ENCODE results near the gene MYO5B. TPM values are rescaled to one million over a fixed set of nuclear protein-coding genes. Genes with fewer than 3 reads are reported as not detected.

Gene MYO5B
- total RNA-seq, 6 experiments from 2014 or later = 0.17 to 0.28 TPM; not detected in 4

DNA sequence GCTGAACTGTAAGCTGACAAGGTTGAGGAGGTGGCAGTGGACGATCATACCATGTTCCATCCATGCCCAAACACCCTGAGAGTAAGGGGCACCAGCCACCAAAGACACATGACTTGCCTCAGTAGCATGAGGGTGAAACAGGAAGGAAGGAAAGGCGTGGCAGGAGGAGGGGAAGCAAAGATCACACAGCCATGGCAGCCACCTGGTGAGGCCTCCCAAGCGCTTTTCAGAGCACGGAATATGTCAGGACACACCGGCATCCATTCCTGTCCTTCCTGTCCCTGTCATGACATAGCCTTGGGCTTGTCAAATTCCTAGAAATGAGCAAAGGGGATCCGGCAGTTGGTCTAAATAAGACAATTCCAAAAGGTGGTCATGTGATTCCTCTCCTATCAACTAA lies 118.7 kb downstream of the MYO5B start:
- Mint-ChIP-seq H3K9me3 (no peaks in the 10 kb centered on the region; the same call in 1 of the 2 replicates), H3K27ac (no peak overlapping the region), H3K27me3 (ENCODE audit: insufficient read depth) (no peaks in the 10 kb centered on the region; the same call in none of the 2 replicates), H3K36me3 (ENCODE audit: low read depth) (no peaks in the 10 kb centered on the region), H3K4me1 (ENCODE audit: low read depth) (no peaks in the 10 kb centered on the region), H3K4me3 (no peak overlapping the region)
- TF ChIP-seq, protein P1, sequence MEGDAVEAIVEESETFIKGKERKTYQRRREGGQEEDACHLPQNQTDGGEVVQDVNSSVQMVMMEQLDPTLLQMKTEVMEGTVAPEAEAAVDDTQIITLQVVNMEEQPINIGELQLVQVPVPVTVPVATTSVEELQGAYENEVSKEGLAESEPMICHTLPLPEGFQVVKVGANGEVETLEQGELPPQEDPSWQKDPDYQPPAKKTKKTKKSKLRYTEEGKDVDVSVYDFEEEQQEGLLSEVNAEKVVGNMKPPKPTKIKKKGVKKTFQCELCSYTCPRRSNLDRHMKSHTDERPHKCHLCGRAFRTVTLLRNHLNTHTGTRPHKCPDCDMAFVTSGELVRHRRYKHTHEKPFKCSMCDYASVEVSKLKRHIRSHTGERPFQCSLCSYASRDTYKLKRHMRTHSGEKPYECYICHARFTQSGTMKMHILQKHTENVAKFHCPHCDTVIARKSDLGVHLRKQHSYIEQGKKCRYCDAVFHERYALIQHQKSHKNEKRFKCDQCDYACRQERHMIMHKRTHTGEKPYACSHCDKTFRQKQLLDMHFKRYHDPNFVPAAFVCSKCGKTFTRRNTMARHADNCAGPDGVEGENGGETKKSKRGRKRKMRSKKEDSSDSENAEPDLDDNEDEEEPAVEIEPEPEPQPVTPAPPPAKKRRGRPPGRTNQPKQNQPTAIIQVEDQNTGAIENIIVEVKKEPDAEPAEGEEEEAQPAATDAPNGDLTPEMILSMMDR (IDR thresholded peaks at IDR 0.05) = no peak
- DNase-seq = no peak

DNA sequence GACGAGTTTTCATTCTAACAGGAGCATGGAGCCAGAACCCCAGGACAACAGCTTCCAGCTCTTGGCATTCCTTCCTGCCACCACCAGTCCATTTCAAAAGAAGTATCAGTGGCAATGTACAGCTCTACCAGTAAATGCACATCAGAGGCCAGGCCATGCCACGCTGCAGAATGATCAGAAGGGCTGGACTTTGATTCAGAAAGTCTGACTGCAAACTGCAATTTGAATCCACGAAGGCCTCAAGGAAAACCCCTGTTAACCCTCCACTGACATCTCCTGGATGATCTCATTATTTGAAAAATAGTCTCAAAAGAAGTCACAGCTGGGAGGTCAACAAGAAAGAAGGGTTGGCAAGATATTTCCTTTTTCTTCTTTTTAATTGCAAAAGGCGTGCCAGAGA lies 119.2 kb downstream of the MYO5B start:
- H3K4me3 Mint-ChIP-seq = no peak overlapping the region
- no peak overlapping the region for H3K27ac Mint-ChIP-seq
- peaks cover 1% of the 10 kb centered on the region for H3K27me3 Mint-ChIP-seq (ENCODE audit: insufficient read depth)
- TF ChIP-seq, protein P1 (IDR thresholded peaks at IDR 0.05) = no peak
- no peaks in the 10 kb centered on the region for H3K4me1 Mint-ChIP-seq (ENCODE audit: low read depth)
- H3K9me3 Mint-ChIP-seq = no peaks in the 10 kb centered on the region; the same call in 1 of the 2 replicates
- no peaks in the 10 kb centered on the region for H3K36me3 Mint-ChIP-seq (ENCODE audit: low read depth)
- DNase-seq = no peak

DNA sequence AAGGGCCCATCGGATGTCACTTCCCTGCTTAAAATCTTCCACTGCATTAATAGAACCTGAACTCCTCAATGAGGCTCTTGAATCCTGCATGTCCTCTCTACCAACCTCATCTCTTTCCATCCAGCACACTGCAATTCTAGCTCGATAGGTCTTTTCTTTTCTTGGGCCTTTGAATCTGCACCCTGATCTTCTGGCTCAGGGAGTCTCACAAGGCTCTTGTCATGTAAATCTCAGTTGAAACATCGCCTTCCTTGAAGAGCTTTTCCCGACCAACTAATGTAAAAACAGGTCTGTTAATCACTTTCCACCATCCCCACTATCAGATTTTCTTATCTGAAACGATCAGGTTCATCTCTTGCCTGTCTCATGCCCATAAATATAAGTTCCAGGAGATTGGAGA lies 120.5 kb downstream of the MYO5B start:
- Mint-ChIP-seq H3K27ac (no peak overlapping the region), H3K4me3 (no peak overlapping the region), H3K36me3 (ENCODE audit: low read depth) (no peaks in the 10 kb centered on the region), H3K4me1 (ENCODE audit: low read depth) (no peaks in the 10 kb centered on the region), H3K27me3 (ENCODE audit: insufficient read depth) (peaks cover 1% of the 10 kb centered on the region), H3K9me3 (no peaks in the 10 kb centered on the region; the same call in 1 of the 2 replicates)
- no peak for DNase-seq
- TF ChIP-seq, protein P1 (IDR thresholded peaks at IDR 0.05) = no peak

DNA sequence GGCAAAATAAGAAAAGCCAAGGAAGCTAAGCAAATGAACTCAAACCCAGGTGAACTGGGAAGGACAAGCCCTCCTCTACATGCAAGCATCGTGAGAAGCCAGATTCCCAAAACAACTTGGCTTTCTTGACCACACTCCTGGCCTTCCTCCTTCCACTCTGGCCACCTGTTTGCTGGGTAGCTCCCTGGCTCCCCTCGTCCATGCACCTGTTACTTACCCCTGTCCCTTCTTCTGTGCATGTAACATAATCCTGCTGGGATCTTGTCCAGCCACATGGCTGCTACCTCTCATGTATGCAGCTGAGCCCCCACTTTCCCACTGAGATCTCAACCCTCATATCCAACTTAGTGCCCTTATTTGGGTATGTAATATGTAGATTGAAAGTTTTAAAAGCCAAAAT lies 121.6 kb downstream of the MYO5B start:
- no peaks in the 10 kb centered on the region; the same call in 1 of the 2 replicates for H3K9me3 Mint-ChIP-seq
- H3K4me3 Mint-ChIP-seq = no peak overlapping the region
- TF ChIP-seq, protein P1 (IDR thresholded peaks at IDR 0.05) = no peak
- peaks cover 1% of the 10 kb centered on the region for H3K27me3 Mint-ChIP-seq (ENCODE audit: insufficient read depth)
- no peaks in the 10 kb centered on the region for H3K4me1 Mint-ChIP-seq (ENCODE audit: low read depth)
- H3K36me3 Mint-ChIP-seq (ENCODE audit: low read depth) = no peaks in the 10 kb centered on the region
- DNase-seq = no peak
- no peak overlapping the region for H3K27ac Mint-ChIP-seq

- Mint-ChIP-seq H3K36me3 (ENCODE audit: low read depth) (no peaks in the 10 kb centered on the region), H3K9me3 (no peaks in the 10 kb centered on the region; the same call in none of the 2 replicates), H3K27me3 (ENCODE audit: insufficient read depth) (peaks cover 3% of the 10 kb centered on the region), H3K27ac (no peak overlapping the region), H3K4me1 (ENCODE audit: low read depth) (no peaks in the 10 kb centered on the region), H3K4me3 (no peak overlapping the region)
- no peak for DNase-seq
- TF ChIP-seq, protein P1 (IDR thresholded peaks at IDR 0.05) = no peak
These were observed 122.8 kb downstream of the MYO5B start for GRCh38 chr18:50072146-50072545.

- H3K4me3 Mint-ChIP-seq = no peak overlapping the region
- H3K4me1 Mint-ChIP-seq (ENCODE audit: low read depth) = no peaks in the 10 kb centered on the region
- TF ChIP-seq, protein P1 (IDR thresholded peaks at IDR 0.05) = no peak
- no peak overlapping the region for H3K27ac Mint-ChIP-seq
- H3K27me3 Mint-ChIP-seq (ENCODE audit: insufficient read depth) = peaks cover 3% of the 10 kb centered on the region
- H3K9me3 Mint-ChIP-seq = no peaks in the 10 kb centered on the region; the same call in none of the 2 replicates
- H3K36me3 Mint-ChIP-seq (ENCODE audit: low read depth) = no peaks in the 10 kb centered on the region
- no peak for DNase-seq
These were observed 123.5 kb downstream of the MYO5B start for GRCh38 chr18:50071397-50071796.

All from HFFc6 (cell line).